Stimulated activated CD8-positive, alpha-beta memory T cell treated with anti-CD3 and anti-CD28 coated beads, Interleukin-7, amount 100 ng/mL, for 4 hours (primary cell): ENCODE measurements around the gene FOXN3.

Source experiments
- DNase-seq, 2 donors: peaks; one replicate each; pipeline ENCODE4 v3.0.0-alpha.2; 2020; ENCODE audit warnings: low read depth in 2 of 2

Gene FOXN3

DNA sequence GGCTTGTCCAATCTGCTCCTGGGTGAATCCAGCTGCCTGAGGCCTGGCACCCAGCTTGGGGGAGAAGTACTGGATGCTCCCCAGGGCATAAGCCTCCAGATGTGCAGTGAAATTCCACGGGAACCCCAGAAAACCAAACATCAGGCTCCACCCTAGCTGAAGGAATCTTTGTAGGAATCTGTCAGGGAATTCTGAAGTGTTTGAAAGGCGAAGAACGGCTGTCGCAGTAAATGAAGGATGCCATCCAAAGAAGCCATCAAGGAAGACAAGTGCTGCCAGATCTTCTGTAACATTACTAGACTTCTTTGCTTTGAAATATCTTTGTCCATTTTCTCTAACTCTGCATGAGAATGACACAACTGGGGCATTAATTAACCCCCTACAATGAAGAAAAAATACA is 219.4 kb downstream of the FOXN3 start:
- no peak for DNase-seq

DNA sequence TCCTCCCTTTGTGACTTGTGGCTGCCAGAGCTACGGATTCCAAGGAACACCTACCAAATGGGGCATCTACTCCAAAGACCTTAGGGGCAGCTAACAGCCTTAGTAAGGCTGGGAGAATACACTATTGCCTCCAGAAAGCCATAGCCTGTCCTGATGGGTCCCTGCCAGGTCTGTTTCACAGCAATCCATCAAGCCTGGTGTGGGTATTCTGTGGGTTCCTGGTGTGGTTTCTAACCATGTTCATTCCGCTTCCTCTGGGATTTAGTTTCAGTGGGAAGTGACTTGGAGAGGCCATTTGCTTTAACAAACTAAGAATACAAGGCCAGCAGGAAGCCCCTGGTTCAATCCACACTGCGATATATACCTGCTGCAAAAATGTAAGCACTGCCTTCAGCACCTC is 220.5 kb downstream of the FOXN3 start:
- DNase-seq = no peak

DNA sequence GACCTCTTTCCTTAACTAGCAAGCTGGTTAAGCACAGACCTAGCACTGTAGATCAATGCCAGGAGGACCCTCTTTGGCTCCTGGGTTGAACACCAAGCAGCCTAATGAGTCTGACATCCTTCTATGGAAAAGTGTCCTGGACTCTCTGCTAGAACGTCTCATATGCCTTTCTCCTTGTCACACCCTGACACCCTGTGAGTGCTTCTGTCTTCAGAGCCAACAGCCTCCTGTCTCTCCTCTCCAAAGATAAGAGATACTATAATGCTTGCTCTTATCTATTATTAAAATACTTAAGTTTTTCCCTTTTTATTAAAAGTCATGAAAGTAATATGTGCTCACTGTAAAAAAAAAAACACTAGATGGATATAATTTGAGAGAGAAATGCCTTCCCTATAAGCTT is 222.7 kb downstream of the FOXN3 start:
- no peak for DNase-seq

DNA sequence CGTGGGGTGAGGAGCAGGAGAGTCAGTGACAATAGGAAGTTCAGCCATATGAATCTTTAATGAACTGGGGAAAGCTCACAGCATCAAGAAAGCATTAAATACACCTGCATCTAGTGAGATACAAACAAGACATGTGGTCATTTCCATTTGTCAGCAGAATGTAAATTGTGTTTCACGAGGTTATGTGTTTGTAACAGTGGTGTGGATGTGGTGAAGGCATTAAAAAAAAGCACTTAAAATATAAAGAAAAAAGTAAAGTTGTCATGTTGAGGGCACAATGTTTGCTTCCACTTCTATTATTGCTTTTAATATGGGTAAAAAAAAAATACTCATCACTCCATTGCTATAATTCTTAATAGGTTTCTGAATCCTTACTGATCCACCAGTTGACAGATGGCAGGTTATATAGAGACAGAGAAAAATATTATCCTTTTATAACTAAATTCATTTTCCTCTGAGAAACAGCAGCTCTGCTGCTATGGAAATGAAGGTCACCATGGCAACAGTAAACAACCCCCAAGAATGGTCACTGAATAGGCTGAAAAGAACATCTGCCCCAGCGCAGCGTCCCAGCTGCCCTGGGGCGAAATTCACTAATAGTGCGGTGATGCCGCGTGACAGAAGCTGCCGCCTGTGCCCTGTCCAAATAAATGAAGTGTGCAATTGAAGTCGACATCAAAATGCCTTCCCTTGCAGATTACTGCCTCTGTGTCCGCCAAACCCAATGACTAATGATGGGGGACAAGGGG is 226.1 kb downstream of the FOXN3 start:
- DNase-seq = no peak

DNA sequence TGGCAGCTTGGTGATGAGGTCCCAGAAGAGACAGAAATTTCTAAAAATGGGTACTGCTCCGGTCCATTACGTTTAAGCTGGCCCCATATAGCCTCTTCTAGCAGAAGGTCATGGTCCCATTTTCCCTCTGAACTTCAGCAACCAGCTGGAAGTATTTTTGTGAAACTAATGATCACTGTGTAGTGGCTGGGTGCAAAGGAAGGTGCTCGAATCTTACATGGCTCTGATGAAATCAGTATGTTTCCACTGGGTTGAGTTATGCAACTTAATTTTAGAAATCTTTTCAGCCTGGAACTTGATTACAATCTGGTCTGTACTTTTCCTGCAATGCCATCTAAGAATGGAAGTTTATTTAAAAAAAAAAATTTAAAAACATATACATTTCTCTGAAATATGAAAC is 228.5 kb downstream of the FOXN3 start:
- no peak for DNase-seq

DNA sequence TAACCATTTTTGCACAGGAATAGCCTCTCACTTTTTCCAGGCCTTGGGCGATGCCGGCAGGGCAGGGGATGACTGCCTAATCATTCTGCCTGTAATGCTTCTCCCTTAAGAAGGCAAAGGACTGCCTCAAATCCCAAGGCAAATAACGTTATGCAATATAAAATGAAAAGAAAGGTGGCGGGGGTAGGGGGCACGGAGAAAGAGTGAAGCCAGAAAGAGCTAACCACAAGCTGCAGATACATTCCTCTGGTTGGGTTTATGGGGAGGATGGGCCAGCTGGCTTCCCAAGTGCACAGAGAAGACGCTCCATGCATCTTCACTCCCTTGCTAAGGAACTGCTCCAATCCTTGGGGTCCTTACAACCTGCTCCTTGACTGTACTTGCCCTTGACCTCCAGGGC is 229.5 kb downstream of the FOXN3 start:
- no peak for DNase-seq

DNA sequence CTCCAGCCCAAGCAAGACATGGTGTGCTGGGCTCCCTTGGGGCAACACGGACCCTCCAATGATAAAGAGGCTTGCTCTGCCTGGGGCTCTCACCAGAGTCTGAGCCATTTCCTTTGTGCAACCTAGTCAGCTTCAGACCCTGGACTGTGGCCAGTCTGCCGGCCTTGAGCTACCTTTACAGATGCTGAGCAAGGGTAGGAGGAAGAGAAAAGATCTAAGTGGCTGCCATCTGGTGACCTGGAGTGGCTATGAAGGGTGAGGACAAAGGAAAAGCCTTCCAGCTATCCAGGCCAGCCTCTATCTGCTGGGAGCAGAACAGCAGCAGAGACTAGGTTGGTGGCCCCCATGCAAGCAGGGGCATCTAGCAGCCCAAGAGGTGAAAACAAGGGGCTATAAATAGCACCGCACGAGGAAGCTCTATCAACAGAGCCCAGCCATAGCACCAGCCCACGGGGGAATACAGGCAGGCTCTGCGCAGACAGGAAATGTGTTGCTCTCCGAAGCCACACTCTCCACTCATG is 230.1 kb downstream of the FOXN3 start:
- DNase-seq = no peak

DNA sequence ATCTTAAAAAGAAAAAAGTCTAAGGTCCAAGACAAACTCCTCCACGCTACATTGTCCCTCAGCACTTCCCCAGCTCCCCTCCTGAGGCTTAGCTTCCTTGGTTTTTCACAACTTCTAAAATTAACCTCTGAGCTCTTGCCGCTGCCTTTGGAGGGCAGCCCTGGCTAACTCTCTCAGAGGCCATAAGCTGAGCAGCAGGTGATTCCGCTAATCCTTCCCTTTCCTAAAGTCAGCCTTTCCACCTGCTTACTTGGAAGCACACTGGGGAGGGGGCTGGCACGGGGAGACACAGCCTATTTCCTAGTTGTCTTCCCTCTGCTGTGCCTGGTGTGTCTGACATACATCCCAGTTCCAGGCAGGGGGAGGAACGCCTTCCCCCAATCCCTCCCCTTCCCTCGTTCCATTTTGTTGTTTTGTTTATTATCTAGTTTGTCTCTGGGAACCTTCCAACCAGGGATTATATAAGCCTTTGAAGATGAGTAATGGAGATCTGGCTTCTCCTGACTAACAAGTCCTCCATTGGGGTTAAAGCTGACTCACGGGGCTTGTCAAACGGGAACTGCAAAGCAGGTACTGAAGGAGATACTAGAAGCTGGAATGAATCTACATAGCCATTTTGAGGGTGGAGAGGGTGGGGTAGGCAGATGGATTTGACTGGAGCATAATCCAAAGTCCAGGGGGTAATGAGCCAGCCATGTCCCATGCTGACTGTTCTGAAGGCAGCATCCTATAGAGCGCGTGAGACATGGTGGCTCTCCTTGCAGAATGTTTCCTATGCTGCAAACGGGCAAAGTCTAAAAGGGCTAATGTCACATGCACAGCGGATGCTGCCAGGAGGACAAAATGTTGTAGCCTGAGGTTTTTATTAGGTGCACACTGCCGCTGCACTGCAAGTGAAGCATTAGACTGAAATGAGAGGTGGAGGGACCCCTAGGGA is 230.8 kb downstream of the FOXN3 start:
- DNase-seq = no peak

DNA sequence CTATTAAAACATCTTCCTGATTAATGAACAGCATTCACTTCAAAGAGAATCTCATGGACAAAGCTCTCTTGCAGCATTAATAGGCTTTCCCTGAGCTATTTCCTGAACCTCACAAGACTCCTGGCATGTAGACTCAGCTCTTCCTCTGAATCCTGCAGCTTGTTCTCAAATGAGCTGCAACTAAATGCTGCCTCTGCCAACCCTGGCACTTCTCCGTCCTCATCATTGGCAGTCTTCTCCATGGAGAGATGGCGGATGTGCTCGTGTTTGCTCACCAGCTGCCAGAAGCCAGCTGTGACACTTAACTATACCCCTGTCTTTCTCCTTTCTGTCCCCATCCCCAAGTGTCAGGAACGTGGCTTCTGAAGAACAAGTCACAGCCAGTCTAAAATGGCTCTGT is 232.1 kb downstream of the FOXN3 start:
- DNase-seq = no peak

DNA sequence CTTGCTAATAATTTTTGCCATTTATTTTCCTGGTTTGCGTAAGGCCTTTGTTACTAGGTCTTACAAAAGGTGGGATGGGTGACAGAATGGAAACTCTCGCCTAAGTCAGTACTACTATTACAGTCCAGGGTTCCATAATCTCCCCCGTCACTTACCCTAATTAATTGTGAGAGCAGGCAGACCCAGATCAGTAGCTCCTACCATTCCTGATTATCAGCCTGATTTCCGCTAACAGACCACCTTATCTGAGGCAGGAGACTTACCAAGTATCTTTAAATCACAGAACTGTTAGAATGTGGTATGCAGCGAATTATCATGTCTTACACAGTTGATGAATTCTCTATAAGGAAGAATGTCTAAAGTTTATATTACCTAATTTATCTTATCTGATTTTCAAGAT is 234.7 kb downstream of the FOXN3 start:
- DNase-seq = no peak

DNA sequence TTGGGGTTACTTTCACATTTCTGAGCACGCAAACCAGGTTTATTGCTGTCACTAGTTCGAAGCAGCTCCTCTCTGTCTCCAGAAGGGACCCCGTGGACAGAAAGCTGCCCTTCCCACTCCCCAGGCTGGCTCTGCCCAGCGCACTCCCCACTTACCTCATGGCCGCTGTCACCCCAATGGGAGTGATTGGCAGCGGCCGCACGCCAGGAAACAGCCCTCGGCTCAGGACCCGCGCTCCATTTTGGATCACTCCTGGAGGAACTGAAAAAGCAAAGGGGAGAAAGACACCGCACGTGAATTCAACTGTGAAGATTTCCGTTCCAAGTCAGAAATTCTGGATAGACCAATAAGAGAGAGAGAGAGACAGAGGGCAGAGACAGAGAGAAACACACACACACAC is 236.5 kb downstream of the FOXN3 start:
- no peak for DNase-seq

DNA sequence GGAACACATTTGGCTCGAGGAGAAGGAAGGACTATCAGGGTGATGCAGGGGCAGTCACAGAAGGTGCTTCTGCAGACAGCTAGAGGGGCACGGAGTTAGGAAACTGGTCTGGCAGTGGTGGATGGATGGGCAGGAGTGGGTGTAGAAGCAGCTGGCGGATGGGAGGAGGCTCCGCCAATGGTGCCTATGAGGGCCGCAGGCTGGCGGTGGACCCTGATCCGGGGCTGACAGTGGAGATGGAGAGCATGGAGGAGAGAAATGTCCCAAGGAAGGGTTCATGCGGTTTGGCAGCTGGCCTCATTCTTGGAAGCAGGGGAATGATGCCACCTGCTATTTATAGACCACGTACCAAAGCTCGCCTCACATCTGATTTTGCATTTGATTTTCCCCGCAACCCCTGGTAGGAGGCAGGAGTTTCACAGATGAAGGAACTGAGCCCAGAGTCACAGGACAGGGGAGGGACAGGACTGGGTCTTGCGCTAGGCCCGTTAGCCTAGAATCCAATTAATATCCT is 237.1 kb downstream of the FOXN3 start:
- no peak for DNase-seq

DNA sequence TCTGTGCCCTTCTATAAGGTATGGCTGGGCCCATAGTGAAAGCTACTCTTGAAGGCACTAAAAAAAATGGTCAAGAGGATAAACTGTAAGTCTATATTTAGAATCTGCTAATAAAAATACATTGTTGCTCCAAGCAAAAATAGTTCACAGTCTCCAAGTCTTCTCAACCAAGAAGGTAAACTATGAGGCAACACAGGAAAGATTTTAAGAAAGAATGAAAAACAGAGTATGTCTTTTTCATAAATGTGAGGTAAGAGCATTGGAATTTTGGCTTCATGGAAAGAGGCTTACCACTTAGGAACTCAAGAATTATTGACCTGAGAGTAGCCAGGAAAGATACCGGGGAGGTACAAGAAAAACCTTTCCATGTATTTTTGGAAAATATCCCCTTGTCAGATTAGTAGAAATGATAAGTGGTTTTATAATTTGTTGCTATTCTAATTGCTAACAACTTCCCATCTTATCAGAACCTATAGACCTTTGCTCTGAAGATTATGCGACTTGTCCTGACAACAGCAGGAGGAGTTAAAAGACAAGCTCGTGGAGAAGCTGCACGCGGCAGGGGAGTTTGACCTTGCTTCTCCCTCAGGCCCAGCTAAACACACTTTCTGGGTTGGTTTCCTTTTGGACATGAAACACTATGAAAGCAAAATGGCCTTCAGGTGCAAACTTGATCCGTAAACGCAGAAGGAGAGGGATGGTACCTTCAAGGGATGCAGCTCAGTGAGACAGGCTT is 238.1 kb downstream of the FOXN3 start:
- DNase-seq = no peak

DNA sequence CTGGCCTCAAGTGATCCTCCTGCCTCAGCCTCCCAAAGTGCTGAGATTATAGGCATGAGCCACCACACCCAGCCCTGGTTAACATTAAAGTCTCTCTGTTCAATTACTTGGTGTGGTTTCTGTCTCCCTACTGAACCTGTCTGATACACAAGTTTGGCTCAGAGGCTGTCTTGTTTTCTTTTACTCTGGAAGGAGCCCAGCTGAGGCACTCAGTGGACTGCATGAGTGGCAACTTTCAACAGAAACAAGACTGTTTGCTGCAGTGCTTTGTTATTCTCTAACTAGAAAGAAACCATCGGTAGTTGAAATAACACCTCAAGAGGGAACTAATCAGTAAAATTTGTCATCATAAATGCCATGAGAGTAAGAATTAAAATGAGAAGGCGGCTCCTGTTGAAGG is 238.7 kb downstream of the FOXN3 start:
- DNase-seq = no peak

DNA sequence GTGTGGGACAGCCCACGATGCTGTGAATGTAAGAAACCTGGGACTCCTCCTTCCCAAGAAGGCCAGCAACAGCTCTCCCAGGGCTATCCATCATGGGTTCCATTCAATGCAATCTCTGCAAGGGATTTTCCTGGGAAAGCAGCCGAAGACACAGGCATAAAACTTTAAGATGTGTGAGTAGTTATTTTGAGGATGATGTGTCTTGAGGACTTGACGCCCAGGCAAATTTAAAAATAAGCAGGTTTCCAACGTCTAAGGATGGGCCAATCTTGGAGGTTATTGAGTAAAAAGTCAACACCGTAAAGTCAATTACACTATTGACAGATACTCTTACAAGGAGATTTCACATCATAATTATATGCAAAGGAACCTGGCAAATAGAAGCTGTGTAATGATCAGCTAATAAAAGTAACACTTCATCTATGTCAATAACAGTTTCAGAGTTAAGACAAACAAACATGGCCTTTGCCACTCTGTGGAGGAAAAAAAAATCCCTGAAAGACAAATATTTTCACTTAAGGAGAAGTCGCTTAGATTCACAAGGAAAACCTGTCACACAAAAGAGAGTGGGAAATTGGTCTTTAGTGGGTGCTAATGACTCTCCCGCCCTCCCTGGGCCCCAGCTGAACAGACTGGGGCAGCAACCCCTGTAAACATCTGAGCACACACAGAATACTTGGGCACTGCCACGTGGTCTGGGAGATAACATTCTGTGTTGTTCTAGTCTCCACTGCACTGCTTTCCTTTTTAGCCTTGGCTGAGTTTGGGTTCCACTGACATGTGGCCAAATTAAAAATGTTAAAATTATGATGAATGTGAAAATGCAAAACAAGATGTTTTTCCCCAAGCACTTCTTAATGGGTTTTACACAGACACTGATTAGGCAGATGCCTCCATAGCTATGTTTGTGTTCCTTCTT is 240.9 kb downstream of the FOXN3 start:
- no peak for DNase-seq

DNA sequence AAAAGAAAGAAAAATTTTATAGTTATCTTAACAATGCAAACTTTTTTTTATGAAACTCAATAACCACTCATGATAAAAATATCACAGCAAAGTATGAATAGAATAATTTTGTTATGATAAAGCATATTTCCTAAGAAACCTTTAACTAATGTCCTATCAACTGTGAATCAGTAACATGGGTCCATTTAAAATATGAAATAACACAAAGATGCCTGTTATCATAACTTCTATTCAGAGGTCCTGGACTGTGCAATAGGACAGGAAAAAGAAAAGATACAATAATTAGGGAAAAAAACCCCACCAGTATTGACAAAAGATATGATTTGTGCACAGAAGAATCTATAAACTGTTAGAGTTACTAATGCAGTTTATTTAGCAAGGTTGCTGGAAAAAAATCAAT is 245.4 kb downstream of the FOXN3 start:
- no peak for DNase-seq

DNA sequence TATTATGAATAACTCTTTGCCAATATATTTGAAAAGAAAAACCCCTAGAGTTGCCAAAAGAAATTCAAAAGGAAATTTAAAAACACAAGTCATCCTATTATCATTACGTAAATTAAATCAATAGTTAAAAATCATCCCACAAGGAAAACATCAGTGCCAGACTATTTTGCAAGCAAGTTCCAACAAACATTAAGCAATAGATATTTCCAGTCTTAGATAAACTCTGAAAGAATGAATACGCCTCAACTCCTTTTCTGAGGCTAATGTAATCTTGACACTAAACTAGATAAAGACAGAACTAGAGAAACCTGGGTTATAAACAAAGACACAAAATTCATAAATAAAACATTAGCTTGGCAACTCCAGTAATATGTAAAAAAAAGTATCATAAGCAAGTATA is 245.9 kb downstream of the FOXN3 start:
- no peak for DNase-seq

DNA sequence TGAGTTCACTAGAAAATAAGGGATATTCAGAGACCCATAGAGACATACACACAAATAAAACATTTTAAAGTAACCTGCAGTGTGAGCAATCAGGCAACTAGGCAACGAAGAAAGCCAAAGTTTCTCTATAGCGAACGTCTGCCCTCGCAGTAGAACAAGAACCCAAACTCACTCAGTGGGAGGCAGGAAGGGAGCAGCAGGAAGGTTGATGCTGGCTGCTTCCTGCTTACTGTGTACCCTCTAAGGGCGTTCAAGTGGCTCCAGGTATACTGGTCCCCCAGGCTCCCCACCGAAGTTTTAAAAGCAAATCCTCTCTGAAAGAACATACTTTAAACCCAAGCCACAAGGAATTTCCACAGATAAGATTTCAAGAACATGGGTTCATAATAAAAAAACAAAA is 249.3 kb downstream of the FOXN3 start:
- DNase-seq = no peak

DNA sequence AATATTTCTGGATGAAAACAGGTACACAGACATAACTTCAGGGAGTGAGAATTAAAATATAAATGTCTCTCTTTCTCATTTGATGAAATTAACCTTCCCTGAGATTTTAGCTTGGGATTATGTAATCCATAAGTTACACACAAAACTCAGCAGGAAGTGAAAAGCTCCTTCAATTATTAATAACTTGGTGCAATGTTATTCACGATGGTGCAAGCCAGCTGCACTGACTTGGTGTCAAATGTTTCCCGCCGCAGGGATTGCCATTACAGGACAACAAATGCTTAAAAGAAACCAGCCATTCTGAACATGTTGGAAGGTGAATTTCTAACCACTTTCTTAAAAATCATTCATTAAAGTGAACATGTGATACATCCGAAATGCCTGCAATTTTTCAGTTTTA is 250.4 kb downstream of the FOXN3 start:
- no peak for DNase-seq

DNA sequence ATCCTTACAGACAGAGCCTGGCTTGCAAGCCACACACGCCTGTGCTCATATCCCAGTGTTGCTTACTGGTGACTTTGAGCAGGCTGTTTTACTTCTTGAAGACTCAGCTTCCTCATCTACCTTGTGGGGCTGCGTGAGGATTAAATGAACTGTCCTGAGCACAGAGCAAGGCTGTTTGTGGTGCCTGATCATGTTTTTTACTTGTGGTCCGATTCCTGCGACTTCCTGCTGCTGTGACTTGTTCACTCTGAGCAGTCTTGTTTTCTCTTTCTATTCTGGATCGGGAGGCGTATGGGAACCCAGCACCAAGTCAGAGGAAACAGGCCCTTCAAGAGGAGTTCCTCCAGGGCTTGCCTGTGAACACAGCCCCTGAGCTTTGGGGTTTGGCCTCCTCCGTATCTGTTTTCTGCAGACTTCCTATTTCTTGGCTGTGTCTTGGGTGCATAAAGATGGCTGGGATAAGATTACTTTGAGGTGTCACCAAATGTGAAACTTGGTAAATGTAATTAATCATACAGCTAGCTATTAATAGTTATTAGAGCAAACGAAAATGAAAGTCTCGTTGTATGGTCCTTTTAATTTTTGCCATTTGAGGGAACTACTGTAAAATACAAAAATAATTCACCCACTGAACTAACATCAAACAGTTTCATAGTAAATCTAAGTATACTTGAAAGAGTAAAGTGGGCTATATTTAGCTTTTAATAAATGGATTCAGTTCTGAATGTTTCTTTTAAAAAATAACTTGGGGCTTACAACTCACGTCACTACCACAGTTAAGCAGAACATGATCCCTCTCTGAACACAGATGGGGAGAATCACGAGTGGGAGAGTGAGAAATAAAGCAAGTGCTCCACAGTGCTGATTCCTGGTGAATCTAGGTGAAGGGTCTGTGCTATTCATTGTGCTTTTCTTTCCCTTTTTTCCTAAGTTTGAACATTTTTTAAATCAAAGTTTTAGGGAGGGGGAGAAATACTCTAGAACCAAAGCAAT is 251.5 kb downstream of the FOXN3 start:
- DNase-seq = no peak
